Measurements from ENCODE around the gene KCTD11.

The KCTD11 gene

GRCh38 chr17:7351665-7352502 is at the start of gene KCTD11:
Gene KCTD11, plus strand, starts transcription at chr17:7352162.
- Histone ChIP-seq H3K27ac (ENCODE audit: low read depth, low read length) (peak within 1 kb of the TSS; percentile 98), H3K27me3 (ENCODE audit: control insufficient read depth, insufficient read depth, low read length) (no peaks in the 10 kb centered on the region), H3K4me1 (ENCODE audit: control insufficient read depth, insufficient read depth, low read length) (peaks cover 4% of the 10 kb centered on the region), H3K9ac (ENCODE audit: low read length) (peak within 1 kb of the TSS; percentile 91), H3K36me3 (ENCODE audit: control insufficient read depth, insufficient read depth, low read length) (no peaks in the 10 kb centered on the region), H3K4me3 (ENCODE audit: low read length) (peak within 1 kb of the TSS; percentile 90)

- H3K9ac ChIP-seq (ENCODE audit: low read length), result no peak overlapping the region
- peaks cover 6% of the 10 kb centered on the region for H3K4me1 ChIP-seq (ENCODE audit: control insufficient read depth, insufficient read depth, low read length)
- no peaks in the 10 kb centered on the region for H3K36me3 ChIP-seq (ENCODE audit: control insufficient read depth, insufficient read depth, low read length)
- H3K27ac ChIP-seq (ENCODE audit: low read depth, low read length), result no peak overlapping the region
- no peak overlapping the region for H3K4me3 ChIP-seq (ENCODE audit: low read length)
- H3K27me3 ChIP-seq (ENCODE audit: control insufficient read depth, insufficient read depth, low read length), result no peaks in the 10 kb centered on the region
Measured at GRCh38 chr17:7304179-7304578, 47.8 kb upstream of the KCTD11 start.

- Histone ChIP-seq H3K27ac (ENCODE audit: low read depth, low read length) (peak within 1 kb of the TSS; percentile 97), H3K4me1 (ENCODE audit: control insufficient read depth, insufficient read depth, low read length) (peaks cover 11% of the 10 kb centered on the region), H3K9ac (ENCODE audit: low read length) (peak within 1 kb of the TSS; percentile 71), H3K4me3 (ENCODE audit: low read length) (peak within 1 kb of the TSS; percentile 77), H3K36me3 (ENCODE audit: control insufficient read depth, insufficient read depth, low read length) (peaks cover 18% of the 10 kb centered on the region), H3K27me3 (ENCODE audit: control insufficient read depth, insufficient read depth, low read length) (no peaks in the 10 kb centered on the region)
Measured at GRCh38 chr17:7306911-7307685, 44.9 kb upstream of the KCTD11 start, which contains the start of gene EIF5A. Gene EIF5A, plus strand, starts transcription at chr17:7307628. Its CDS starts 2,008 bp downstream, at chr17:7309636.

GRCh38 chr17:7307686-7308624 is 44.0 kb upstream of the KCTD11 start:
- peaks cover 11% of the 10 kb centered on the region for H3K4me1 ChIP-seq (ENCODE audit: control insufficient read depth, insufficient read depth, low read length)
- H3K27me3 ChIP-seq (ENCODE audit: control insufficient read depth, insufficient read depth, low read length), result no peaks in the 10 kb centered on the region
- H3K36me3 ChIP-seq (ENCODE audit: control insufficient read depth, insufficient read depth, low read length), result peaks cover 26% of the 10 kb centered on the region
- peak overlapping the region; percentile 97 for H3K27ac ChIP-seq (ENCODE audit: low read depth, low read length)
- H3K4me3 ChIP-seq (ENCODE audit: low read length), result peak overlapping the region; percentile 77
- peak overlapping the region; percentile 71 for H3K9ac ChIP-seq (ENCODE audit: low read length)

- Histone ChIP-seq H3K4me1 (ENCODE audit: control insufficient read depth, insufficient read depth, low read length) (peaks cover 11% of the 10 kb centered on the region), H3K27ac (ENCODE audit: low read depth, low read length) (peak overlapping the region; percentile 97), H3K4me3 (ENCODE audit: low read length) (peak overlapping the region; percentile 77), H3K27me3 (ENCODE audit: control insufficient read depth, insufficient read depth, low read length) (no peaks in the 10 kb centered on the region), H3K36me3 (ENCODE audit: control insufficient read depth, insufficient read depth, low read length) (peaks cover 32% of the 10 kb centered on the region), H3K9ac (ENCODE audit: low read length) (peak overlapping the region; percentile 34)
Measured at GRCh38 chr17:7308625-7309433, 43.1 kb upstream of the KCTD11 start.

- Histone ChIP-seq H3K9ac (ENCODE audit: low read length) (no peak overlapping the region), H3K4me3 (ENCODE audit: low read length) (no peak overlapping the region), H3K36me3 (ENCODE audit: control insufficient read depth, insufficient read depth, low read length) (peaks cover 32% of the 10 kb centered on the region)
Measured at GRCh38 chr17:7309628-7310027, 42.3 kb upstream of the KCTD11 start.

GRCh38 chr17:7311110-7311705 is 40.8 kb upstream of the KCTD11 start:
- Histone ChIP-seq H3K27me3 (ENCODE audit: control insufficient read depth, insufficient read depth, low read length) (no peaks in the 10 kb centered on the region), H3K9ac (ENCODE audit: low read length) (no peak overlapping the region), H3K4me3 (ENCODE audit: low read length) (no peak overlapping the region), H3K36me3 (ENCODE audit: control insufficient read depth, insufficient read depth, low read length) (peaks cover 32% of the 10 kb centered on the region), H3K27ac (ENCODE audit: low read depth, low read length) (no peak overlapping the region), H3K4me1 (ENCODE audit: control insufficient read depth, insufficient read depth, low read length) (peaks cover 24% of the 10 kb centered on the region)

More at GRCh38 chr17:7309628-7310027, 42.3 kb upstream of the KCTD11 start:
- peaks cover 19% of the 10 kb centered on the region for H3K4me1 ChIP-seq (ENCODE audit: control insufficient read depth, insufficient read depth, low read length)
- H3K27me3 ChIP-seq (ENCODE audit: control insufficient read depth, insufficient read depth, low read length), result no peaks in the 10 kb centered on the region
- H3K27ac ChIP-seq (ENCODE audit: low read depth, low read length), result no peak overlapping the region

GRCh38 chr17:7312432-7313087 is 39.4 kb upstream of the KCTD11 start:
- peaks cover 36% of the 10 kb centered on the region for H3K36me3 ChIP-seq (ENCODE audit: control insufficient read depth, insufficient read depth, low read length)

GRCh38 chr17:7313088-7313889 is 38.7 kb upstream of the KCTD11 start:
- no peak overlapping the region for H3K4me3 ChIP-seq (ENCODE audit: low read length)
- H3K27ac ChIP-seq (ENCODE audit: low read depth, low read length), result no peak overlapping the region
- H3K4me1 ChIP-seq (ENCODE audit: control insufficient read depth, insufficient read depth, low read length), result peaks cover 24% of the 10 kb centered on the region
- no peaks in the 10 kb centered on the region for H3K27me3 ChIP-seq (ENCODE audit: control insufficient read depth, insufficient read depth, low read length)
- no peak overlapping the region for H3K9ac ChIP-seq (ENCODE audit: low read length)
- peaks cover 38% of the 10 kb centered on the region for H3K36me3 ChIP-seq (ENCODE audit: control insufficient read depth, insufficient read depth, low read length)

More at GRCh38 chr17:7312432-7313087, 39.4 kb upstream of the KCTD11 start:
- H3K4me3 ChIP-seq (ENCODE audit: low read length), result no peak overlapping the region
- H3K27me3 ChIP-seq (ENCODE audit: control insufficient read depth, insufficient read depth, low read length), result no peaks in the 10 kb centered on the region
- no peak overlapping the region for H3K9ac ChIP-seq (ENCODE audit: low read length)
- peaks cover 24% of the 10 kb centered on the region for H3K4me1 ChIP-seq (ENCODE audit: control insufficient read depth, insufficient read depth, low read length)
- no peak overlapping the region for H3K27ac ChIP-seq (ENCODE audit: low read depth, low read length)

All from rectal smooth muscle tissue (tissue), 1 donor.